Retinal pigment epithelial cell (primary cell): ENCODE data around the gene GRIN2D.

Experiments
- DNase-seq: peaks from one replicate; pipeline ENCODE4 v3.0.0-alpha.2; 2010; ENCODE audit warnings: low read depth
- H3K4me3 ChIP-seq: 2 replicates; pipeline ENCODE4 v1.5.1; 2011; ENCODE audit warnings: mild to moderate bottlenecking, low read length, control low read depth, moderate library complexity
- CTCF ChIP-seq: conservative IDR thresholded peaks from 2 replicates; pipeline ENCODE4 v1.5.1; 2011; ENCODE audit warnings: low read depth, low read length, control low read depth, inconsistent platforms

Gene GRIN2D

DNA sequence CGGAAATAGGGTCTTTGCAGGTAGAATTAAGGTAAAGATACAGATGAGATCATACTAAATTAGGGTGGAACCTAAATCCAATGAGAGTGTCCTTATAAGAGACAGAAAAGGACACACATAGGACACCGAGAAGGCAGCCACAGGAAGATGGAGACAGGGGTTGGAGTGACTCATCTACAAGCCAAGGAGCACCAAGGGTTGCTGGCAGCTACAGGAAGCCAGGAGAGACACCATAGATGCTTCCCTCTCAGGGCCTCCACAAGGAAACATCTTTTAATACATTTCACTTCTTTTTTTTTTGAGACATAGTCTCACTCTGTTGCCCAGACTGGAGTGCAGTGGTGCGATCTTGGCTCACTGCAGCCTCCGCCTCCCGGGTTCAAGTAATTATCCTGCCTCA is 39.8 kb upstream of the GRIN2D start:
- no peak overlapping the region for H3K4me3 ChIP-seq
- no peak for DNase-seq
- TF ChIP-seq CTCF = no peak

DNA sequence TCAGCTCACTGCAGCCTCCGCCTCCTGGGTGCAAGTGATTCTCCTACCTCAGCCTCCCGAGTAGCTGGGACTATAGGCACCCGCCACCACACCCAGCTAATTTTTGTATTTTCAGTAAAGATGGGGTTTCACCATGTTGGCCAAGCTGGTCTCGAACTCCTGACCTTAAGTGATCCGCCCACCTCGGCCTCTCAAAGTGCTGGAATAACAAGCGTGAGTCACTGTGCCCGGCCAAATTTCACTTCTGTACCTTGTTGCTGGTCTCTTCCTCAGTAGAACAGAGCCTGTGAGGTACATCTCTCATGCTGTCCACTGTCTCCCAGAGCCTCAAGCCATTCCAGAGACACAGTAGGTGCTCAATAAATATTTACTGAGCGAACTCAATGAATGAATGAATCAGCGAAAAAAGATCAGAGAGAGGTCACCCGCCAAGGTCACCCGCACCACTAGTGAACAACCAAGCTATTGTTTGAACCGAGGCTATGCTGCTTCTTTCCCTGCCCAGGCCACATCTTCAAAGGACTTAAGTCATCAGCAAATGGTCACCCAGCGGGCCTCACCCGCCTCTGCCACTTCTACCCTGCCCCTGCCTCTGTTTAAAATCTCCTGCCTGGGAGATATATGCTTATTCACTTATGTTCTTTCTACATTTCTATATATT is 39.0 kb upstream of the GRIN2D start:
- no peak overlapping the region for H3K4me3 ChIP-seq
- DNase-seq = no peak
- TF ChIP-seq CTCF = no peak

GRCh38 chr19:48355365-48355954 is 38.0 kb upstream of the GRIN2D start:
- no peak overlapping the region for H3K4me3 ChIP-seq
- no peak for DNase-seq
- TF ChIP-seq CTCF = no peak

DNA sequence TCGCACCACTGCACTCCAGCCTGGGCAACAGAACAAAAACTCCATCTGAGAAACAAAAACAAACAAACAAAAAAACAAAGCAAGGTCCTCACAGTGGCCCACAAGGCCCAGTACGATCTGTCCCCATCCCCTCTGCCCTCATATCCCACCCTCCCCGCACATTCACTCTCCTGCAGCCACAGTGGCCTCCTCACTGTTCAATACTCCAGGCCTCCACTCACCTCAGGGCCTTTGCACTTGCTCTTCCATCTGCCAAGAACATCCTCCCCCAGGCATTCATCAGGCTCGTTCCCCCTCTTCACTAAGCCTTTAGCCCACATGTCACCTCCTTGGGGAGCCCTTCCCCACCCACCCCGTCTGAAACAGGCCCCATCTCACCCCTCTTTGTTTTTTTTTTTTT is 34.3 kb upstream of the GRIN2D start:
- no peak for DNase-seq
- H3K4me3 ChIP-seq = no peak overlapping the region
- no peak for TF ChIP-seq CTCF

- H3K4me3 ChIP-seq = no peak overlapping the region
- TF ChIP-seq CTCF = no peak
- no peak for DNase-seq
Observed at GRCh38 chr19:48361912-48362311, 31.6 kb upstream of the GRIN2D start.

DNA sequence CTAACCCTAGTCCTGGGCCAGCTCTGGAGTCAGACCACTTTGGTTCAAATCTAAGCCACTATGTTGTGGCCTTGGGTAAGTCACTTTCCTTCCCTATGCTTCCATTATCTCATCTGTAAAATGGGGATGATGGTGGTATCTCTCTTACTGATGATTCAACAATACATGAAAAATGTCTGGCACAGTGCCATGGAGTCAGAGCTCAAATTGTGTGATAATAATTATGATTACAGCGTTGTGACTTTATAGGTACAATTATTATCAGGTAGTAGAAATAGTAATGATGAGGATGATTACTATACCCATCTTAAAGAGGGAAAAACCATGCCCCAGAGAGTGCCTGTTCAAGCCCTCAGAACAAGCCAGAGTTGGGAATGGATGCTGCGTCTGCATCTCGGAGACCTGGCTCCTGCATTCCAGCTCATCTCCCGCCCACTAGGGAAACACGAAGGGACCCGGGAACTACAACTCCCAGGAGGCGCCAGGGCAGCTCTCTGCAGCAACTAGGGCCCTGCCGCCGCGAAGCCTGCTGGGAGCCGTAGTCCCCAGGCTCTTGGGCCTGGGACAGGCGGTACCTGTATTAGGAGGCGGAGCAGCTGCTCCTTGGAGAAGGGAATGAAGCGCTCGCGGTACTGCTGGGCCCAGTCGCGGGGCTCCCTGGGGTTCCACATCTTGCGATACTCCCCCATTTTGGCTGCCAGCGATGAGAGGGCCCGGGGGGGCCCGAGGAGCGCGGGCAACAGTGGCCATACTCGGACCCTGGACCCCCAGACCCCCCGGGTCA is 30.6 kb upstream of the GRIN2D start:
- peak overlapping the region; percentile 55 for H3K4me3 ChIP-seq
- peak; percentile 80 for DNase-seq
- no peak for TF ChIP-seq CTCF

DNA sequence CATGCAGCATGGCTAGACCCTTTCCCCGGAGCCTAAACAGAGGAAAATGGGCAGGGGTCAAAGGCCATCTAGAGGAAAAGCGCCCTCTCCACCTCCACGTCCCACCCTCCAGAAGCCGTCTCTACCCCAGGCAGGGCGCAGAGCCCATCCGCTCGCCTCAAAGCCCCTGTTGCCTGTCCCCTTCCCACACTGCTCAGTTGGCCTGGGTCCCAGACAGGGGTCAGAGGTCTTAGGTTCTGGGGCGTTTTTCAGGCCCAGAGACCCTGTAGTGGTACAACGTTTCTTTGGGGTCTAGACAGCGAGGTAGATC is 30.0 kb upstream of the GRIN2D start:
- no peak for TF ChIP-seq CTCF
- H3K4me3 ChIP-seq = peak overlapping the region; percentile 55
- no peak for DNase-seq
